ENCODE measurements around the gene GMIP. TPM values are rescaled to one million over a fixed set of nuclear protein-coding genes. Genes with fewer than 3 reads are reported as not detected.
"Not testable (repeated sequence)": the region's sequence is repeated elsewhere in the genome, so short reads cannot be mapped to it uniquely, and the experiment has no call there.

GMIP gene
- 36.9 TPM for total RNA-seq

- peak; percentile 69 to 84 (median 79) for DNase-seq (ENCODE audit: low read depth in 2 of 3, low spot score in 2 of 3)
Observed at GRCh38 chr19:19643158-19644053, at the start of gene GMIP. Gene GMIP, minus strand, starts transcription at chr19:19643657. Its CDS starts 128 bp downstream, at chr19:19643529.

- DNase-seq (ENCODE audit: low read depth in 2 of 3, low spot score in 2 of 3) = no peak
Observed at GRCh38 chr19:19691683-19692082, 48.2 kb upstream of the GMIP start.

- not testable (repeated sequence) for DNase-seq (ENCODE audit: low read depth in 2 of 3, low spot score in 2 of 3)
Observed at GRCh38 chr19:19689023-19689422, 45.6 kb upstream of the GMIP start.

- DNase-seq (ENCODE audit: low read depth in 2 of 3, low spot score in 2 of 3) = peak in 1 of 3 donors; percentile 17
Observed at GRCh38 chr19:19687090-19687489, 43.6 kb upstream of the GMIP start.

GRCh38 chr19:19686580-19686979 is 43.1 kb upstream of the GMIP start:
- DNase-seq (ENCODE audit: low read depth in 2 of 3, low spot score in 2 of 3) = no peak

- DNase-seq (ENCODE audit: low read depth in 2 of 3, low spot score in 2 of 3) = not testable (repeated sequence)
Observed at GRCh38 chr19:19686119-19686518, 42.7 kb upstream of the GMIP start.

- no peak for DNase-seq (ENCODE audit: low read depth in 2 of 3, low spot score in 2 of 3)
Observed at GRCh38 chr19:19679176-19680073, 36.0 kb upstream of the GMIP start.

- DNase-seq (ENCODE audit: low read depth in 2 of 3, low spot score in 2 of 3) = no peak
Observed at GRCh38 chr19:19677579-19677978, 34.1 kb upstream of the GMIP start.

- DNase-seq (ENCODE audit: low read depth in 2 of 3, low spot score in 2 of 3) = peak in 1 of 3 donors; percentile 27
Observed at GRCh38 chr19:19674315-19674714, 30.9 kb upstream of the GMIP start.

- DNase-seq (ENCODE audit: low read depth in 2 of 3, low spot score in 2 of 3) = no peak
Observed at GRCh38 chr19:19672816-19673215, 29.4 kb upstream of the GMIP start.

- no peak for DNase-seq (ENCODE audit: low read depth in 2 of 3, low spot score in 2 of 3)
Observed at GRCh38 chr19:19670070-19670551, 26.7 kb upstream of the GMIP start.

GRCh38 chr19:19668230-19669012 is 25.0 kb upstream of the GMIP start, which contains the start of gene ZNF101:
Gene ZNF101, plus strand, starts transcription at chr19:19668839. Its CDS starts 125 bp downstream, at chr19:19668964.
- DNase-seq (ENCODE audit: low read depth in 2 of 3, low spot score in 2 of 3) = peak; percentile 75 to 97 (median 91)

GRCh38 chr19:19665420-19665948 is 22.0 kb upstream of the GMIP start:
- not testable (repeated sequence) for DNase-seq (ENCODE audit: low read depth in 2 of 3, low spot score in 2 of 3)

GRCh38 chr19:19663256-19664120 is 20.0 kb upstream of the GMIP start, which contains the start of gene ATP13A1:
Gene ATP13A1, minus strand, starts transcription at chr19:19663676. Its CDS starts 10 bp downstream, at chr19:19663666.
- DNase-seq (ENCODE audit: low read depth in 2 of 3, low spot score in 2 of 3) = peak; percentile 86 to 99 (median 96)

- no peak for DNase-seq (ENCODE audit: low read depth in 2 of 3, low spot score in 2 of 3)
Observed at GRCh38 chr19:19662871-19663255, 19.4 kb upstream of the GMIP start.

GRCh38 chr19:19662344-19662743 is 18.9 kb upstream of the GMIP start:
- DNase-seq (ENCODE audit: low read depth in 2 of 3, low spot score in 2 of 3) = no peak

- peak in 1 of 3 donors; percentile 47 for DNase-seq (ENCODE audit: low read depth in 2 of 3, low spot score in 2 of 3)
Observed at GRCh38 chr19:19661675-19662251, 18.3 kb upstream of the GMIP start.

GRCh38 chr19:19661141-19661674 is 17.8 kb upstream of the GMIP start:
- DNase-seq (ENCODE audit: low read depth in 2 of 3, low spot score in 2 of 3) = no peak
